GM19438 (cell line): ENCODE measurements around the gene TARS3.

ENCODE experiments used
- ATAC-seq: cut with Tn5 transposase; IDR thresholded peaks from one replicate; pipeline ENCODE4 v1.9.1; 2021; ENCODE audit warnings: low read depth; ENCODE audit not compliant: unreplicated experiment

TARS3 gene

GRCh38 chr15:101702077-101702476 is 22.2 kb downstream of the TARS3 start:
- no peak for ATAC-seq

GRCh38 chr15:101698314-101698713 is 26.0 kb downstream of the TARS3 start:
- ATAC-seq: no peak

DNA sequence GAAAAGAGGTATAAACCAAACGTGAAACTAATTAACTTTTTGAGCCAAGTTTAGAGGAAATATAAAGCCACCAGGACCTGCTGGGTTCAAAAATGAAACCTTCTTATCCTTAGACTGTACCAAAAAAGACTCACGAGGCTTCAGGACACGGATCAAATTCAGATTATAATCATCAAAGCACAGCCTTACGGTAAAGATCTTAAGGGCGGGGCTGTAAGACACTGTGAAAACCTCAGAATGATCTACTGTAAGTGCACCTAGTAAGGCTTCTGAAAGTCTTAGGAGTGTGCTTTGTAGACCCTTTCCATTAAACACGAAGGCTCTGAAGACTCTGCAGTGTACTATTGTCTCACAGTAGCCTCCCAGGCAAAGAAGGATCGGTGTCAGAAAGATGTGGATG is 26.8 kb downstream of the TARS3 start:
- ATAC-seq: no peak

- no peak for ATAC-seq
Measured at GRCh38 chr15:101696829-101697228, 27.4 kb downstream of the TARS3 start.

GRCh38 chr15:101694261-101694660 is 30.0 kb downstream of the TARS3 start:
- ATAC-seq: no peak

DNA sequence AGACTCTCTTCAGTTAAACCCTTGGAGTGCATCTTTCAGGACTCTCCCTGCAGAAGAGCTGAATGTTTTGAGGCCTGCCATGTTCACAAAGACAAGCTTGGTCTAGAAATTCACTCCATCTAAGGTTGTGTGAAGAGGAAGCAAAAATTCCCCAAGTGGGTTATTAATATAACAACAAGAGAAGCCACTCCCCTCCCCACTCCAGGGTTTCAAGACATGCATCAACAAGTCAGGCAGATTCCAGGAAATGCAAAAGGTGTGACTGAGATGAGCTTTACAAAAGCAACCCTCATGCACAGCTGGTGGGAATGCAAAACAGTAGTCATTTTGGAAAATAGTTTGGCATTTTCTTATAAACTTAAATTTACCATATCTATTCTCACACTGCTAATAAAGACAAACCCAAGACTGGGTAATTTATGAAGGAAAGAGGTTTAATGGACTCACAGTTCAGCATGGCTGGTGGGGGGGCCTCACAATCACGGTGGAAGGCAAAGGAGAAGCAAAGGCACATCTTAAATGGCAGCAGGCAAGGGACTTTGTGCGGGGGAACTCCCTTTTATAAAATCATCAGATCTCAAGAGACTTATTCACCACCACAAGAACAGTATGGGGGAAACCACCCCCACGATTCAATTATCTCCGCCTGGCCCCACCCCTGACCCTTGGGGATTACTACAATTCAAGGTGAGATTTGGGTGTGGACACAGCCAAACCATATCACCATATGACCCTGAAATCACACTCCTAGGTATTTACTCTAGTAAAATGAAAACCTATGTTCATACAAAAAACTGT is 31.3 kb downstream of the TARS3 start:
- ATAC-seq: no peak

GRCh38 chr15:101689901-101690300 is 34.4 kb downstream of the TARS3 start:
- ATAC-seq: no peak

DNA sequence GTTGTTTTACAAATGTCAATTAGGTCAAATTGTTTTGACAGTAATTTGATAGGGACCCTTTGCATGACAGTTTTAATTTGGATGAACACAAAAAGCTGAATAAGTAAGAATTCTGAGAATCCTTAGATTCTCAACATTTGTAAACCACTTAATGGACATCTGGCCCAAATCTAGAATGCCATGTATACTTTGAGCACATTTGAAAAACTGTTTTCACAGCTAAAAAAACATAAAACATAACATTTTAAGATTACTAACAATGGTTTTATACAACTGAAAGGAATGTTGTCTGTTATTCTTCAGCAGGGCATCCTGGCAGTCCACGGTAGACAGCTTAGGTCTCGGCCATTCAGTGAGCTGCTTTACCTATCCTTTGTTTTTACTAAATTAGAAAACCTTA is 37.6 kb downstream of the TARS3 start:
- no peak for ATAC-seq

DNA sequence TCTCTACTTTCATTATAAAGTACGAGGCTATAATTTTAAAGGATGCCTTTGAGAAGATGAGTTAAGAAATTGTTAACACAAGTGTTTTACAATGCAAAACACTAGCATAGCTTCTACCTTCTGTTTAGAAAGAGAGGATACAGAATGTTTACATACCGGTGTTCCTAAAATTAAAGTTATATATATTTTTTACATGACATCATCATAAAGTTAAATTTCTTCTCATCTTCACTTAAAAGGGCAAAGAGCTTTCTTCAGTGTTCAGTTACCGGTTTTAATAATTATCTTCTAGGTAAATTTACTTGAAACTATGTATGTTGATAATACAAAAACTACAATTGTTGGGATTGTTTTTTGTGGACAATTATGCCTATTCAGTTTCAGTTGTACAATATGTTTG is 39.4 kb downstream of the TARS3 start:
- no peak for ATAC-seq

DNA sequence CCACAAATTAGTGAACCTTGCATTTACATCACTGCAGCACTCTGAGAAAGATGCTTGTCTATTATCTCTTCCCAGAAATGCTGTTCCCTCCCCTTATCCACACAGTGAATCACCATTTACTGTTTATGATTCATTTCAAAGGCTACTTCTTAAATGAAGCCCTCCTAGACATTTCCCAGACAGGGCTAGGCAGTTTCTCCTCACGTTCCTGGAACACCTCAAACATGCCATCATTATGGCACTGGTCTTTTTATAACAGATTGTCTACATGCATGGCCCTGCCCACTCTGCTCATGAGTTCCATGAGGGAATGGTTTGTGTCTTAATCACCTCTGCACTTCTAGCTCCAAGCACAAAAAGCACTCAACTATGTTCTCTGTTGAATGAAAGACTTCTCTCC is 39.9 kb downstream of the TARS3 start:
- no peak for ATAC-seq

- ATAC-seq: no peak
Measured at GRCh38 chr15:101679806-101680205, 44.5 kb downstream of the TARS3 start.

- ATAC-seq: no peak
Measured at GRCh38 chr15:101676921-101677329, 47.3 kb downstream of the TARS3 start.

DNA sequence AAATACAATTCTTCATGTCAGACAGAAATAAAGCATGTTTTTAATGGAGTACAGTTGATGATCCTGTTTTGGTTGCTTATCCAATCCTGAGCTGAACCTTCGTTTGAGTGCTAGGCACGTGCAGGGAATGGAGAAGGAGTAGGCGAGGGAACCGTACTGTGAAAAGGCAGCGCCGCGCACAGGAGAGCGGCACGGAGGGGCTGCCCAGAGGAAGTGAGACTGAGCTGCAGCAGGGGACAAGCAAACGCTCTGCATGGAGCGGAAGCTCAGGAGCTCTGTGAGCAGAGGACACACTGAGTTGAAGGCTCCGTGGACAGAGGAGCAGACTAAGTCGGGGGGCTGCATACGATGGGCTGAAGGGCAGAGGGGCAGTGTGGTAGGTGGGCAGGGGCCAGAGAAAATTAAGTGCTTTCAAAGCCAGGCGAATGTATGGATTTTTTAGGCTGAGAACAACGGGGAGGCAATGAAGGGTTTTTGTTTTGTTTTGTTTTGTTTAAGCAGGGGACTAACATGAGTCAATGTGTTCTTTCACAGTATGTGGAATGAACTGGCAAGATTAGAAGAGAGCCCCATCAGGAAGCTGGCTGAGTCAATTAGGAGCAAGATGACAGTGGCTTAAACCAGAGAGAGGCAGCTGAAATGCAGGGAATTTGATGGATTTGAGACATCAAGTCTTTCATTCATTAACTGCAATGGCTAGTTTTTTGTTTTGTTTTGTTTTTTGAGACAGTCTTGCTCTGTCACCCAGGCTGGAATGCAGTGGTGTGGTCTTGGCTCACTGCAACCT is 48.3 kb downstream of the TARS3 start:
- peak; percentile 97 for ATAC-seq

- no peak for ATAC-seq
Measured at GRCh38 chr15:101675015-101675414, 49.3 kb downstream of the TARS3 start.

- no peak for ATAC-seq
Measured at GRCh38 chr15:101672298-101672697, 52.0 kb downstream of the TARS3 start.

DNA sequence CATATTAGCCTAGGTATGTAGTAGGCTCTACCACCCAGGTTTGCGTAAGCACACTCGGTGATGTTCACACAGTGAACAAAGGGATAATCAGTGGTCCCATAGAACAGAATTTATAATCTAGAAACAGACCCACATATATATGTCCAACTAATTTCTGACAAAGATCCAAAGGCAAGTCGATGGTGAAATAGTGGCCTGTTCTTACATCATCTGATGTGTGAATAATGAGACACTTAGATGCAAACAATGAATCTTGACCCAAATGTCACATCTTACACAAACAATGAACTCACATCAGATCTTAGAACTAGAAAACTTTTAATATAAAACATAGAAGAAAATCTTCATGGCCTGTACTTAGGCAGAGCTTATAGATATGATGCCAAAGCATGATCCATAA is 54.5 kb downstream of the TARS3 start:
- ATAC-seq: no peak

- ATAC-seq: no peak
Measured at GRCh38 chr15:101667881-101668280, 56.4 kb downstream of the TARS3 start.

- ATAC-seq: no peak
Measured at GRCh38 chr15:101664303-101664913, 59.9 kb downstream of the TARS3 start.

DNA sequence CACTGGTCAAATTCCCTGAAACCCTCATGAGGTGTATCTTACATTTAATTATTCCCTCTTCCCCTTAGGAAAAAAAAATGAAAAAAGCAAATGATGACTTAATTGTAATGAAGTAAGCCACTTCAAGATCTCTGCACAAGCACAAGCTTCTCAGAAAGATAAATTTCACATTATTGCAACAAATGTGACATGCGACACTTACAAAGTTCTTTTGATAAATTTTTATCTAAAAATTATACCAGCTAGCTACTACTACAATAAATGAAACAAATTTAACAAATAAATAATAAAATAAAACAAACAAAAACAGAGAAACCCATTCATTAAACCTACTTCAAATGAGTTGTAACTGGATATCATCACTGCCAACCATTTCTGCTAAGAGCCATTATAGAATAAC is 62.1 kb downstream of the TARS3 start:
- ATAC-seq: no peak

GRCh38 chr15:101660005-101660404 is 64.3 kb downstream of the TARS3 start:
- ATAC-seq: no peak

DNA sequence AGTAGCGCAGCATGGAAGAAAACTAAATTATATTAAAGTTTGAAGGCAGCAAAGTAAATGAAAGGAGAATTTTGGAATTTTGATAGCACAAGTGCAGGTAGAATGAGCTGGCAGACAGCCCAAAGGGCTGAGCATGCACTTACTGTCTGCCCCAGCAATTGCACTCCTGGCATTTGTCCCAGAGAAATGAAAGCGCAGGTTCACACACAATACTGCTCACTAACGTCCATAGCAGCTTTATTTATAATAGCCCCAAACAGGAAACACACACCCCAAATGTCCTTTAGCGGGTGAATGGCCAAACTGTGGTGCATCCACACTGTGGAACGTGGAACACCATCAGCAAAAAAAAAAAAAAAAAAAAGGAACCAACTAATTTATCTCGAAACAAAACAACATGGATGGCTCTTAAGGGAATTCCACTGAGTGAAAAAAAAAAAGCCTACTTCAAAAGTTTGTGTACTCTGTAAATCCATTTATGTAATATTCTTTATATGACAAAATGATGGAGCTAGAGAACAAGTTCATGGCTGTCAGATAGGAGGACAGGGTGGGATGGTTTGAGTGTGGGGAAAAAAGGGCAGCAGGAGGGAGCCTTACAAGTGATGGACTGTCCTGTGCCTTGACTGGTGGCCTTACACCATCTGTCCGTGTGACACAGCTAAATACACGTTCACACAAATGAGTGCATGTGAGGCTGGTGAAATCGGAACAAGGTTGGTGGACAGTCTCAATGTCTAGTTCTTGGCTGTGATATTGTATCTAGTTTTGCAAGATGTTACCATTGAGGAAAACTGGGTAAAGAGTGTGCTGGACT is 66.1 kb downstream of the TARS3 start:
- ATAC-seq: no peak
